ENCODE data around the gene PEX11G. TPM values are rescaled to one million over a fixed set of nuclear protein-coding genes. Genes with fewer than 3 reads are reported as not detected.
A peak's percentile ranks its signal among the peaks of the same experiment; 100 is the strongest.

The PEX11G gene
- total RNA-seq, 4 donors from 2014 or later, result 2.9 to 5.2 (median 4.1) TPM

DNA sequence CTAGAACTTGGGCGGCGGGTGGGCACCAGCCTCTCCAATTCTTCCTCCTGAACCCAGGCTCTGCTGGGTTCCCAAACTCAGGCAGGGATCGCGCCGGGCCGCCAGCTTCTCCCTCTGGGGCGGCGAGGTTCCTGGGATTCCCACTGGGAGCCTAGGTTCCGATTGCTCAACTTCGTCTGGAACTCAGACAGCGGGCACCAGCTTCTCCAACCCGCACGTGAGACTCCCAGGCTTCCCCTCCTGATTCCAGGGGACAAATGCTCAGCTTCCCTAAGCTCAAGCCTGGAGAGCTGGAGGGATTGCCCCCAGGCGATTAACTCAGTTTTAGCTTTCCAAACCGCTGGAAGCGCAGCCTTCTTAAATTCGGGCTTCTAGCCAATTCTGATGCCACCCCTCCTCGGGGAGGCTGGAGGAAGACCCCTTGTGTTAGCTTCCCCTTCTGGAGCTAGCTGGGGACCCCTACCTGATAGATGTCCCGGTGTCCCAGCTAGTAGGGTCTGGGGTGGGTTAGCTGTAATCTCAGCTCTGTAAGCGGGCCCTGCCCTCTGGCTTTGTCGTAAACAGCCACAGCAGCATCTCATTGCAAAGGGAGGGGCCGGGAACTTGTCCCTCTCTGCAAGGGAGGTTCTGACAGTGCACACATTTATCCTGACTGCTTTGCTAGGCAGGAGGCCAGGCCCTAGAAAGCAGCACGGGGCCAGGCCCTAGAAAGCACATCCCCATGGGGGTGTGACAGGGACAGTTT lies 34.3 kb upstream of the PEX11G start:
- H3K27ac ChIP-seq, result peak overlapping the region; percentile 85
- TF ChIP-seq, protein P1, sequence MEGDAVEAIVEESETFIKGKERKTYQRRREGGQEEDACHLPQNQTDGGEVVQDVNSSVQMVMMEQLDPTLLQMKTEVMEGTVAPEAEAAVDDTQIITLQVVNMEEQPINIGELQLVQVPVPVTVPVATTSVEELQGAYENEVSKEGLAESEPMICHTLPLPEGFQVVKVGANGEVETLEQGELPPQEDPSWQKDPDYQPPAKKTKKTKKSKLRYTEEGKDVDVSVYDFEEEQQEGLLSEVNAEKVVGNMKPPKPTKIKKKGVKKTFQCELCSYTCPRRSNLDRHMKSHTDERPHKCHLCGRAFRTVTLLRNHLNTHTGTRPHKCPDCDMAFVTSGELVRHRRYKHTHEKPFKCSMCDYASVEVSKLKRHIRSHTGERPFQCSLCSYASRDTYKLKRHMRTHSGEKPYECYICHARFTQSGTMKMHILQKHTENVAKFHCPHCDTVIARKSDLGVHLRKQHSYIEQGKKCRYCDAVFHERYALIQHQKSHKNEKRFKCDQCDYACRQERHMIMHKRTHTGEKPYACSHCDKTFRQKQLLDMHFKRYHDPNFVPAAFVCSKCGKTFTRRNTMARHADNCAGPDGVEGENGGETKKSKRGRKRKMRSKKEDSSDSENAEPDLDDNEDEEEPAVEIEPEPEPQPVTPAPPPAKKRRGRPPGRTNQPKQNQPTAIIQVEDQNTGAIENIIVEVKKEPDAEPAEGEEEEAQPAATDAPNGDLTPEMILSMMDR (IDR thresholded peaks at IDR 0.05), result no peak
- TF ChIP-seq POLR2A (IDR thresholded peaks at IDR 0.05) (no peak), EP300 (IDR thresholded peaks at IDR 0.05) (no peak), POLR2AphosphoS5 (IDR thresholded peaks at IDR 0.05) (no peak)
- no peaks in the 10 kb centered on the region for H3K9me3 ChIP-seq
- no peaks in the 10 kb centered on the region for H3K27me3 ChIP-seq
- peaks cover 27% of the 10 kb centered on the region for H3K4me1 ChIP-seq
- H3K4me3 ChIP-seq, result peak overlapping the region; percentile 83
- no peak for DNase-seq (ENCODE audit: low spot score in 2 of 2)
- H3K36me3 ChIP-seq, result peaks cover 44% of the 10 kb centered on the region
- WGBS, result 3% methylated on average over 15 of the region's 23 CpGs

DNA sequence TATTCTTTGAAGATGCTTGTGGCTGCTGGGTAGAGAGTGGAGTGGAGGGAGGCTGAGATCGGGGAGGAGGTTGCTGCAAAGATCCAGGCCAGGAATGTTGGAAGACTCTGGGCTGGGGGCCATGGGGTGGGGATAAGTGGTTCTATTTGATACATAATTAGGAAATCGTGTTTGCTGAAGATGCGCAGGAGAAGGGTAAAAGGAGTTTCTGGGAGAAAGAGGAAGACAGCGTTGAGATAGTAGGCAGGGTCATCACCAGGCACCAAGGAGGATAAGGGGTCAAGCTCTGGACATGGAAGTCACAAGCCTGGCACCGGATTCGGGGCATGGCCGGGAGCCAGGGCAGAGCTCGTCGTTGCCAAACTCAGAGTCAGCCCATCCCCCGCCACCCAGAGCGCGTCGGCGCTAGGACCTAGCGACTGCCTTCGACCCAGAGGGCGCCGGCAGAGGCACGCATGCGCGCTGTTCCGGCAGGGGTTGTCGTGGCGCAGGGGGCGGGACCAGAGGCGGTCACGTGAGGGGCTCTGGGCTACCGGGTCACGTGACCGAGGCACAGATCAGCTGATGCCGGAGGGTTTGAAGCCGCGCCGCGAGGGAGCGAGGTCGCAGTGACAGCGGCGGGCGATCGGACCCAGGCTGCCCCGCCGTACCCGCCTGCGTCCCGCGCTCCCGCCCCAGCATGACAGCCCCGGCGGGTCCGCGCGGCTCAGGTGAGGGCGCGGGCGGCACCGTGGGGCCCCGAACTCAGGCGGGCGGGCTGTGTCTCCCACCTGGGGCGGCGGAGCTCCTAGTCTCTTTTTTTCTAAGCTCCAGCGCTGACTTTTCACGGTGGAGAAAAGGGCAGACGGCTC lies 33.5 kb upstream of the PEX11G start, which contains the start of gene MCOLN1:
MCOLN1 (plus strand) TSS at position 553 of the 851 bp plus-strand sequence; CDS start at position 680, 127 bp downstream.
- Histone ChIP-seq H3K4me3 (peak within 1 kb of the TSS; percentile 83), H3K27me3 (no peaks in the 10 kb centered on the region), H3K9me3 (no peaks in the 10 kb centered on the region), H3K27ac (peak within 1 kb of the TSS; percentile 85), H3K36me3 (peaks cover 36% of the 10 kb centered on the region), H3K4me1 (peaks cover 32% of the 10 kb centered on the region)
- TF ChIP-seq POLR2AphosphoS5 (IDR thresholded peaks at IDR 0.05) (peak; percentile 21 to 95 (median 91)), POLR2A (IDR thresholded peaks at IDR 0.05) (peak in 1 of 2 donors; percentile 54), EP300 (IDR thresholded peaks at IDR 0.05) (no peak)
- TF ChIP-seq, protein P1 (IDR thresholded peaks at IDR 0.05), result no peak
- DNase-seq (ENCODE audit: low spot score in 2 of 2), result peak; percentile 99 to 100
- under 1% methylated on average over 14 of the region's 65 CpGs for WGBS

DNA sequence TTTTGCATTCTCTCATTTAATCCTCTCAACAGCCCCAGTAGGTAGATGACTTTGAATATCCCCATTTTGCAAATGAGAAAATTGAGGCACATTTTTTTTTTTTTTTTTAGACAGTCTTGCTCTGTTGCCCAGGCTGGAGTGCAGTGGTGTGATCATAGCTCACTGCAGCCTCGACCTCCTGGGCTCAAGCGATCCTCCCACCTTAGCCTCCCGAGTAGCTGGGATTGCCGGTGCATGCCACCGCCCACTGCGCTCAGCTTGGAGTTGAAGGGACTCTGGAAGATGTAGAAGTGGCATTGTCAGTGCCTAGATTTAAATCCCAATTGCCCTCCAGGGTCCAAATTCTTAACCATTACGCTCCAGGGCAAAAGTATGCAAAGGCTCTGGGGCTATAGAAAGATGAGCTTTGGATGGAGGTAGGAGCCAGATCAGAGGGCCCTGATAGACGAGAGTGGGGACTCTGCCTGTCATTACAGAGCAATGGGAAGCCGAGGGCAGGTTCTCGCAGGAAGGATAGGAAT lies 32.8 kb upstream of the PEX11G start:
- H3K27me3 ChIP-seq, result no peaks in the 10 kb centered on the region
- H3K4me3 ChIP-seq, result peak overlapping the region; percentile 83
- no peak for DNase-seq (ENCODE audit: low spot score in 2 of 2)

DNA sequence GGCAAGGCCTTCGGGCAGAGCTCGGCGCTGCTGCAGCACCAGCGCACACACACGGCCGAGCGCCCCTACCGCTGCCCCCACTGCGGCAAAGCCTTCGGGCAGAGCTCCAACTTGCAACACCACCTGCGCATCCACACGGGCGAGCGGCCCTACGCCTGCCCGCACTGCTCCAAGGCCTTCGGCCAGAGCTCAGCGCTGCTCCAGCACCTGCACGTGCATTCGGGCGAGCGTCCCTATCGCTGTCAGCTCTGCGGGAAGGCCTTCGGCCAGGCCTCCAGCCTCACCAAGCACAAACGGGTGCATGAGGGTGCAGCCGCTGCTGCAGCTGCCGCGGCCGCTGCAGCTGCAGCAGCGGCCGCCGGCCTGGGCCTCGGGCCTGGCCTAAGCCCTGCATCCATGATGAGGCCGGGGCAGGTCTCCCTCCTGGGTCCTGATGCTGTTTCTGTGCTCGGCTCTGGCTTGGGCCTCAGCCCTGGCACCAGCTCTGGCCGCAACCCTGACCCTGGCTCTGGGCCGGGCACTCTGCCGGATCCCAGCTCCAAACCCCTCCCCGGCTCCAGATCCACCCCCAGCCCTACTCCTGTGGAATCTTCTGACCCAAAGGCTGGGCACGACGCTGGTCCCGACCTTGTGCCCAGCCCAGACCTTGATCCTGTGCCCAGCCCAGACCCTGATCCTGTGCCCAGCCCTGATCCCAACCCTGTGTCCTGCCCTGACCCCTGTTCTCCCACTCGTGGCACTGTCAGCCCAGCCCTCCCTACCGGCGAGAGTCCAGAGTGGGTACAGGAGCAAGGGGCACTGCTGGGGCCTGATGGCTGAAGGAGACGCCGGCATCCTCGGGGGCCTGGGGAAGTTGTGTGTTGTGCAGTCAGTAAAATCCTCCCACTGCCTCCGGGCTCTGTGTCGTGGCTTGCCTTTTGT lies 31.6 kb upstream of the PEX11G start:
- TF ChIP-seq POLR2AphosphoS5 (IDR thresholded peaks at IDR 0.05), result no peak
- TF ChIP-seq, protein P1 (IDR thresholded peaks at IDR 0.05), result no peak
- no peak for TF ChIP-seq POLR2A (IDR thresholded peaks at IDR 0.05)
- no peak for TF ChIP-seq EP300 (IDR thresholded peaks at IDR 0.05)
- Histone ChIP-seq H3K27me3 (no peaks in the 10 kb centered on the region), H3K4me3 (no peak overlapping the region), H3K36me3 (peaks cover 18% of the 10 kb centered on the region), H3K4me1 (peaks cover 47% of the 10 kb centered on the region), H3K27ac (no peak overlapping the region), H3K9me3 (no peaks in the 10 kb centered on the region)
- 69% methylated on average over 11 of the region's 51 CpGs for WGBS
- peak in 1 of 2 donors; percentile 64 for DNase-seq (ENCODE audit: low spot score in 2 of 2)

More for the DNA sequence above, 32.8 kb upstream of the PEX11G start:
- peaks cover 29% of the 10 kb centered on the region for H3K36me3 ChIP-seq
- H3K4me1 ChIP-seq, result peaks cover 39% of the 10 kb centered on the region
- H3K9me3 ChIP-seq, result no peaks in the 10 kb centered on the region
- TF ChIP-seq EP300 (IDR thresholded peaks at IDR 0.05) (no peak), POLR2A (IDR thresholded peaks at IDR 0.05) (no peak), POLR2AphosphoS5 (IDR thresholded peaks at IDR 0.05) (no peak)
- TF ChIP-seq, protein P1 (IDR thresholded peaks at IDR 0.05), result no peak
- H3K27ac ChIP-seq, result peak overlapping the region; percentile 20
- WGBS, result 41% methylated on average over 10 of the region's 10 CpGs
